HPDE6-E6E7 (cell line): ENCODE results near the gene CCDC127.
"Not testable (repeated sequence)": the region's sequence is repeated elsewhere in the genome, so short reads cannot be mapped to it uniquely, and the experiment has no call there.

Experiments used
- DNase-seq: peaks from one replicate; pipeline ENCODE4 v3.0.0; 2011; ENCODE audit warnings: missing footprints; ENCODE audit errors: extremely low spot score

Gene CCDC127

GRCh38 chr5:217494-218456 is at the start of gene CCDC127, which contains the start of gene SDHA:
CCDC127 (minus strand) TSS chr5:218153; CDS start chr5:216849, 1,304 bp downstream.
SDHA (plus strand) TSS chr5:218320; CDS start chr5:218356, 36 bp downstream.
- DNase-seq, result peak; percentile 99

GRCh38 chr5:267716-268115 is 49.8 kb upstream of the CCDC127 start:
- no peak for DNase-seq

GRCh38 chr5:266311-267026 is 48.5 kb upstream of the CCDC127 start:
- not testable (repeated sequence) for DNase-seq

GRCh38 chr5:264338-264737 is 46.4 kb upstream of the CCDC127 start:
- no peak for DNase-seq

- DNase-seq, result not testable (repeated sequence)
These were observed 45.5 kb upstream of the CCDC127 start for GRCh38 chr5:263275-263974.

GRCh38 chr5:257148-257547 is 39.2 kb upstream of the CCDC127 start:
- no peak for DNase-seq

- DNase-seq, result not testable (repeated sequence)
These were observed 38.4 kb upstream of the CCDC127 start for GRCh38 chr5:256347-256746.

GRCh38 chr5:255116-255515 is 37.2 kb upstream of the CCDC127 start:
- DNase-seq, result not testable (repeated sequence)

GRCh38 chr5:254322-254721 is 36.4 kb upstream of the CCDC127 start:
- not testable (repeated sequence) for DNase-seq

GRCh38 chr5:252546-252945 is 34.6 kb upstream of the CCDC127 start:
- DNase-seq, result no peak

- DNase-seq, result not testable (repeated sequence)
These were observed 34.0 kb upstream of the CCDC127 start for GRCh38 chr5:251975-252374.

GRCh38 chr5:251538-251937 is 33.6 kb upstream of the CCDC127 start:
- not testable (repeated sequence) for DNase-seq

GRCh38 chr5:251016-251415 is 33.1 kb upstream of the CCDC127 start:
- DNase-seq, result not testable (repeated sequence)

- DNase-seq, result not testable (repeated sequence)
These were observed 32.4 kb upstream of the CCDC127 start for GRCh38 chr5:250396-250795.

GRCh38 chr5:245717-246116 is 27.8 kb upstream of the CCDC127 start:
- DNase-seq, result not testable (repeated sequence)

- DNase-seq, result not testable (repeated sequence)
These were observed 25.9 kb upstream of the CCDC127 start for GRCh38 chr5:243683-244367.

GRCh38 chr5:241045-241669 is 23.2 kb upstream of the CCDC127 start:
- not testable (repeated sequence) for DNase-seq

- not testable (repeated sequence) for DNase-seq
These were observed 22.6 kb upstream of the CCDC127 start for GRCh38 chr5:240550-240949.

GRCh38 chr5:237931-238330 is 20.0 kb upstream of the CCDC127 start:
- not testable (repeated sequence) for DNase-seq

- DNase-seq, result not testable (repeated sequence)
These were observed 17.6 kb upstream of the CCDC127 start for GRCh38 chr5:235527-235926.

GRCh38 chr5:234450-234849 is 16.5 kb upstream of the CCDC127 start:
- DNase-seq, result no peak
